SW 1271 (cell line): ENCODE data around the gene TRIP12.
"Not testable (repeated sequence)": the region's sequence is repeated elsewhere in the genome, so short reads cannot be mapped to it uniquely, and the experiment has no call there.

Experiments used
- DNase-seq, 2 experiments: peaks; one replicate each; lab custom pipeline; 2025; lab: John Stamatoyannopoulos, UW

Gene TRIP12

GRCh38 chr2:229920011-229920641 is 1.7 kb downstream of the TRIP12 start:
- no peak for DNase-seq

- no peak for DNase-seq
Measured at GRCh38 chr2:229917793-229918192, 4.0 kb downstream of the TRIP12 start.

- DNase-seq = no peak
Measured at GRCh38 chr2:229914171-229914570, 7.6 kb downstream of the TRIP12 start.

- DNase-seq = peak in 1 of 2 experiments; percentile 17
Measured at GRCh38 chr2:229910832-229911412, 10.9 kb downstream of the TRIP12 start.

- no peak for DNase-seq
Measured at GRCh38 chr2:229910147-229910831, 11.5 kb downstream of the TRIP12 start.

GRCh38 chr2:229909090-229909489 is 12.7 kb downstream of the TRIP12 start:
- DNase-seq = no peak

- no peak for DNase-seq
Measured at GRCh38 chr2:229905601-229906000, 16.2 kb downstream of the TRIP12 start.

- DNase-seq = no peak
Measured at GRCh38 chr2:229903037-229903436, 18.8 kb downstream of the TRIP12 start.

- DNase-seq = peak; percentile 5 to 63
Measured at GRCh38 chr2:229901819-229902218, 20.0 kb downstream of the TRIP12 start.

GRCh38 chr2:229900514-229900913 is 21.3 kb downstream of the TRIP12 start:
- DNase-seq = not testable (repeated sequence)

GRCh38 chr2:229900012-229900411 is 21.8 kb downstream of the TRIP12 start:
- DNase-seq = no peak

- DNase-seq = no peak
Measured at GRCh38 chr2:229899604-229900003, 22.2 kb downstream of the TRIP12 start.

GRCh38 chr2:229896857-229897256 is 25.0 kb downstream of the TRIP12 start:
- DNase-seq = no peak

GRCh38 chr2:229889023-229889422 is 32.8 kb downstream of the TRIP12 start:
- no peak for DNase-seq

- no peak for DNase-seq
Measured at GRCh38 chr2:229888031-229888430, 33.8 kb downstream of the TRIP12 start.

- DNase-seq = no peak
Measured at GRCh38 chr2:229887441-229887840, 34.4 kb downstream of the TRIP12 start.

- no peak for DNase-seq
Measured at GRCh38 chr2:229884775-229885699, 36.8 kb downstream of the TRIP12 start.

GRCh38 chr2:229882583-229882982 is 39.2 kb downstream of the TRIP12 start:
- no peak for DNase-seq

- no peak for DNase-seq
Measured at GRCh38 chr2:229880892-229881586, 40.8 kb downstream of the TRIP12 start.

- no peak for DNase-seq
Measured at GRCh38 chr2:229879191-229879950, 42.4 kb downstream of the TRIP12 start.

- no peak for DNase-seq
Measured at GRCh38 chr2:229875549-229875948, 46.3 kb downstream of the TRIP12 start.
